ENCODE measurements around the gene AKT1.

AKT1 gene

DNA sequence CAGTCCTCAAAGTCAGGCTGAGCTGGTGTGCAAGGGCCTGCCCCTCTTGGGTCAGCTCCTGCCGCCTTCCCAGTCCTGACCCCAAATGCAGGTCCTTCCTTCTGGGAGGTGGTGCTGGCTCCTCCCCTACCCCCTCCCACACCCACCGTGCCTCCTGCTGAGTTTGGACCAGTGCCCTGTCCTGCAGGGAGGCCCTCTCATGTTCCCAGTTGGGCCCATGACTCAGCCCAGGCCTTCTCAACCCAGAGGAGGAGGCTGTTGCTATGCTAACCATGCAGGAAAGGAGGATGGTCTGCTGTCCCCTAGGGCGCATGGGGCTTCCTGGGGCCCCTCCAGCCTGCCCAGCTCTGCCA is 9.8 kb upstream of the AKT1 start:
- TF ChIP-seq, protein P1, sequence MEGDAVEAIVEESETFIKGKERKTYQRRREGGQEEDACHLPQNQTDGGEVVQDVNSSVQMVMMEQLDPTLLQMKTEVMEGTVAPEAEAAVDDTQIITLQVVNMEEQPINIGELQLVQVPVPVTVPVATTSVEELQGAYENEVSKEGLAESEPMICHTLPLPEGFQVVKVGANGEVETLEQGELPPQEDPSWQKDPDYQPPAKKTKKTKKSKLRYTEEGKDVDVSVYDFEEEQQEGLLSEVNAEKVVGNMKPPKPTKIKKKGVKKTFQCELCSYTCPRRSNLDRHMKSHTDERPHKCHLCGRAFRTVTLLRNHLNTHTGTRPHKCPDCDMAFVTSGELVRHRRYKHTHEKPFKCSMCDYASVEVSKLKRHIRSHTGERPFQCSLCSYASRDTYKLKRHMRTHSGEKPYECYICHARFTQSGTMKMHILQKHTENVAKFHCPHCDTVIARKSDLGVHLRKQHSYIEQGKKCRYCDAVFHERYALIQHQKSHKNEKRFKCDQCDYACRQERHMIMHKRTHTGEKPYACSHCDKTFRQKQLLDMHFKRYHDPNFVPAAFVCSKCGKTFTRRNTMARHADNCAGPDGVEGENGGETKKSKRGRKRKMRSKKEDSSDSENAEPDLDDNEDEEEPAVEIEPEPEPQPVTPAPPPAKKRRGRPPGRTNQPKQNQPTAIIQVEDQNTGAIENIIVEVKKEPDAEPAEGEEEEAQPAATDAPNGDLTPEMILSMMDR (IDR thresholded peaks at IDR 0.05; ENCODE audit: control insufficient read depth, extremely low read depth, insufficient read depth): no peak
- DNase-seq (ENCODE audit: low read depth): no peak

DNA sequence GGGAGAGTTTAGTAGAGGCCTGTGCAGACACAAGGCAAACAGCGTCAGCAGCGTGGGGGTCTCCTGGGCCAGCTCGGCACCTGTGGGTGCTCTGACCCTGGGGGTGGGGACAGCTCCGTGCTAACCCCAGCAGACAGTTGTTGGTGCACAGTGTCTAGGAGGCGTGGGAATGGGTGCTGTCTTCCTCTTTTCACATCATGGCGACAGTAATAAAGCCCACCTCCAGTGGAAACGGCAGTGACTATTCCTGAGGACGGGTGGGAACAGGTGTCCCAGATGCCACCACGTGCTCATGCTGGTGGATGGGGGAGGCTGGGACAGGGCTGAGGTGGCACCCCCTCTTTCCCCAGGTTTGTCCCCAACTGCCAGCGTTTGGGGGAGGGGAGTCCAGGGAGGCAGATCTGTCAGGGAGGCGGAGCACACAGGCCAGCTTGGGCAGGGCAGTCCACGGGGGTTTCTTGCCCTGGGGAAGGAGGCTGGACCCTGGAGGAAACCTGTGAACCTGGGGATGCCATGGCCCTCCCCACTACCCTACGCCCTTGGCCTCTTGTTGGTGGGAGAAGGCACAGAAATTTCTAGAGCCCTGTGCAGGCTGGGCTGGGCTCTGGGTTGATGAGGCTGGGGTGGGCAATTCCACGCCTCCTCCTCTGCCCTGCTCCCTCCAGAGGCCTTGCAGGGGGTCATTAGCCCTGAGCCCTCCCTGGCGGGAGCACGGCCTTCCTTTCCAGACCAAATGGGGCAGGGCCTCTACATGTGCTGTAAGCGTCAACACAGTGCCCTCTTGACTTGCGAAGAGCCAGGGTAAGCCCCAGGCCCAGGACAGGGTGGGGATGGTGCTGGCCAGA is 9.2 kb upstream of the AKT1 start:
- TF ChIP-seq, protein P1 (IDR thresholded peaks at IDR 0.05; ENCODE audit: control insufficient read depth, extremely low read depth, insufficient read depth): no peak
- no peak for DNase-seq (ENCODE audit: low read depth)
- H3K4me3 ChIP-seq (ENCODE audit: low read depth, low read length): no peak overlapping the region

More for the DNA sequence above, 9.8 kb upstream of the AKT1 start:
- no peak overlapping the region for H3K4me3 ChIP-seq (ENCODE audit: low read depth, low read length)

DNA sequence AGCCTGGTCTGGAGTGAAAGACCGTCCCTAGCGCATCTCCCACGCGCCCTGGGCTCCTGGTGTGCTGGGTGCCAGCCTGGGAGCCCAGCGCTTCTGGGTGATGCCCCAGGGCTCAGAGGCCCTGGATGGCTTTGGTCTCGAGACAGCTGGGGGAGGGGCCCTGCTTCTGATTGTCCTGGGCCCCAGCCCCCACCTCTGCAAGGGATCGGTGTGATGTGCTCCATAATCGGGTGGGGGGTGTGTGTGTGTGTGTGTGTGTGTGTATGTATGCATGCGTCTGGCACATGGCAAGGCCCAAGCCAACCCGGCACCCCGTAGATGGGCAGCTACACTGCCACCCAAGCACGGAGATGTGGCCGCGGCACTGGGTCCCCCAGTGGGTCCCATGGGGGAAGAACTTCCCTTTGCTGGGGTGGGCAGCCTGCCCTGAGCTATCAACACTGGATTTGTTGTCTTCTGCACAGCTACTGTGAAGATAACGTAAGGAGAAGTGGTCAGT is 8.4 kb upstream of the AKT1 start:
- TF ChIP-seq, protein P1 (IDR thresholded peaks at IDR 0.05; ENCODE audit: control insufficient read depth, extremely low read depth, insufficient read depth): no peak
- no peak overlapping the region for H3K4me3 ChIP-seq (ENCODE audit: low read depth, low read length)
- DNase-seq (ENCODE audit: low read depth): no peak

DNA sequence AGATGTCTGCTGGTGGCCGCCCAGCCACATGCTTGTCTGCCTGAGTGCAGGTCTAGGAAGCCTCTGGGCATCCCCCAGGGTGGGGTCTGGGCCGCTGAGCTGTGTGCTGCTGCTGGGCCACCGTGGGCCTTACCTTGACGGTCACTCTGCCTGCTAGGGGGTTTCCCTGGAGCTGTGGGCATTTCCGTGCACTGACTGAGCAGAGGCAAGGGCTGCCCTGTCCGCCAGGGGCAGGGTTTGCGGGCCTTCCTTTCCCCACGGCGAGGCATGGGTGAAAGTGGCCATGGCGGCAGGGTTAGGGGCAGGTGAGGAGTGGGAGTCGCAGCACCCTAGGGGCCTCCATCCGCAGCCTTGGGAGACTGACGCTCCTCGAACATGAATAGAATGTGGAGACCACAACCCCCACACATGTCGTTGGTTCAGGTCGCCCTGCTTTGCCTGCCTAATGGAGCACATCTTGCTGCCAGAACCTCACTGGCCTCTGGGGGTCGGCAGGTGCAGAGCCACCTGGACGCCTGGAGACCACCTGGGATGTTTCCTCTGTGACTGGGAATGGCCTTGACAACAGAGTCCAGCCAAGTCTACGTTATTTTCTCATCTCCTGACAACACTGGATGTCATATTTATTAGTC is 7.8 kb upstream of the AKT1 start:
- TF ChIP-seq, protein P1 (IDR thresholded peaks at IDR 0.05; ENCODE audit: control insufficient read depth, extremely low read depth, insufficient read depth): no peak
- no peak for DNase-seq (ENCODE audit: low read depth)
- peak overlapping the region; percentile 63 for H3K4me3 ChIP-seq (ENCODE audit: low read depth, low read length)

DNA sequence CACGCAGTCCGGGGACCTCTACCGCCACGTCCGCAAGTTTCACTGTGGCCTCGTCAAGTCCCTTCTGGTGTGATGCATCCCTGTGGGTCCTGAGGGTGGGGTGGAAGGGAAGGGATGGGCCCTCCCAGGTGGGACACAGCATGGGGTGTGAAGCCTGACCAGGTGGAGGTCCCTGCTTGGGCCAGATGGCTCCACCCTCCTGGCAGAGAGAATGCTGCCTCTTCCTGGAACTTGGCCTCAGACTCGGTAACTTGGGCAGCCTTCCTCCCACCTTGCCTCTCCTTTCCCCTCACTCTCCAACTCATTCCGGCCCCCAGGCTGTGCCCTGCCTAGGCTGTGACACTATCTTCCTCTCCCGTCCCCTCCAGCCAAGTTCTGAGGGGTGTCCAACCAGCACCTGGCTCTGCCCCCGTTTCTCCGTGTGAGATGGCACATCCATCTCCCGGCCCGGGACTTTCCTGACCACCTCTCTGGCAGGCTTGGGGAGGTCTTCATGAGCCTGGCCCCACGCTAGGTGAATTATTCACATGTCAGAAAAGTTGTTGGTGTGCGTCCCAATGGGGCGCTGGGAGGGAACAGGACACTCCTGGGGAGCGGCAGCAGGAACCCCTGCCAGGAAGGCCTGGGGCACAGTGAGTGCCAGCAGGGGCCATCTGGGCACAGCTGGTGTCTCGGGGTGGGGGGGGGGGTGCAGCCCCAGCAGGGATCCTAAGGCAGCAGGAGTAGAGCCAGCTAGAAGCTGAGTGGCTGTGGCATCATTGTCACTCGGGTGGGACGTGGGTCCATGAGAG is 7.0 kb upstream of the AKT1 start:
- no peak for DNase-seq (ENCODE audit: low read depth)
- H3K4me3 ChIP-seq (ENCODE audit: low read depth, low read length): peak overlapping the region; percentile 63
- TF ChIP-seq, protein P1 (IDR thresholded peaks at IDR 0.05; ENCODE audit: control insufficient read depth, extremely low read depth, insufficient read depth): no peak

DNA sequence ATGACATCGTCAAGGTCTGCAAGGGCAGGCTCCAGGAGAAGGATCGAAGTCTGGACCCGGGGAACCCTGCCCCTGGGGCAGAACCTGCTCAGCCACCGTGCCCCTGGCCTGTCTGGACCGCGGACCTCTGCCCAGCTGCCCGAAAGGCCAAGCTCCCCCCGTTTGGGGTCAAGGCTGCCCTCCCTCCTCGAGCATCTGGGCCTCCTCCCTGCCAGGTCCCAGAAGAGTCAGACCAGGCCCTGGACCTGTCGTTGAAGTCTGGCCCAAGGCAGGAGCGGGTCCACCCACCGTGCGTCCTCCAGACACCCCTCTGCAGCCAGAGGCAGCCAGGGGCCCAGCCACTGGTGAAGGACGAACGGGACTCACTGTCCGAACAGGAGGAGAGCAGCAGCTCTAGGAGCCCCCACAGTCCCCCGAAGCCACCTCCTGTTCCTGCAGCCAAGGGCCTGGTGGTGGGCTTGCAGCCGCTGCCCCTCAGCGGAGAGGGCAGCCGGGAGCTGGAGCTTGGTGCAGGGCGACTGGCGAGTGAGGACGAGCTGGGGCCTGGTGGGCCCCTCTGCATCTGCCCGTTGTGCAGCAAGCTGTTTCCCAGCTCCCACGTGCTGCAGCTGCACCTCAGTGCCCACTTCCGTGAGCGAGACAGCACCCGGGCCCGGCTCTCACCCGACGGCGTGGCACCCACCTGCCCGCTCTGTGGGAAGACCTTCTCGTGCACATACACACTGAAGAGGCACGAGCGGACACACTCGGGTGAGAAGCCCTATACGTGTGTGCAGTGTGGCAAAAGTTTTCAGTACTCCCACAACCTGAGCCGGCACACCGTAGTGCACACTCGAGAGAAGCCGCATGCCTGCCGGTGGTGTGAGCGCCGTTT is 6.2 kb upstream of the AKT1 start:
- TF ChIP-seq, protein P1 (IDR thresholded peaks at IDR 0.05; ENCODE audit: control insufficient read depth, extremely low read depth, insufficient read depth): no peak
- H3K4me3 ChIP-seq (ENCODE audit: low read depth, low read length): peak overlapping the region; percentile 63
- DNase-seq (ENCODE audit: low read depth): no peak
